OCI-LY7 (cell line): ENCODE results near the gene IGSF9.

ENCODE experiments used
- EZH2phosphoT487 ChIP-seq: fragments of 200-600 bp; sonication (generic); IDR thresholded peaks from 2 replicates; pipeline ENCODE4 v1.6.1; 2018; ENCODE audit warnings: low read depth, borderline replicate concordance, mild to moderate bottlenecking, mixed run types, antibody characterized with exemption, low read length, moderate library complexity, mixed read lengths
- TF ChIP-seq, protein P1 (sequence below): fragments of 200-600 bp; sonication (generic); conservative IDR thresholded peaks from 2 replicates; pipeline ENCODE4 v1.5.1; 2014; ENCODE audit warnings: mild to moderate bottlenecking, antibody characterized with exemption, low read length, moderate library complexity, mixed read lengths

DNA sequence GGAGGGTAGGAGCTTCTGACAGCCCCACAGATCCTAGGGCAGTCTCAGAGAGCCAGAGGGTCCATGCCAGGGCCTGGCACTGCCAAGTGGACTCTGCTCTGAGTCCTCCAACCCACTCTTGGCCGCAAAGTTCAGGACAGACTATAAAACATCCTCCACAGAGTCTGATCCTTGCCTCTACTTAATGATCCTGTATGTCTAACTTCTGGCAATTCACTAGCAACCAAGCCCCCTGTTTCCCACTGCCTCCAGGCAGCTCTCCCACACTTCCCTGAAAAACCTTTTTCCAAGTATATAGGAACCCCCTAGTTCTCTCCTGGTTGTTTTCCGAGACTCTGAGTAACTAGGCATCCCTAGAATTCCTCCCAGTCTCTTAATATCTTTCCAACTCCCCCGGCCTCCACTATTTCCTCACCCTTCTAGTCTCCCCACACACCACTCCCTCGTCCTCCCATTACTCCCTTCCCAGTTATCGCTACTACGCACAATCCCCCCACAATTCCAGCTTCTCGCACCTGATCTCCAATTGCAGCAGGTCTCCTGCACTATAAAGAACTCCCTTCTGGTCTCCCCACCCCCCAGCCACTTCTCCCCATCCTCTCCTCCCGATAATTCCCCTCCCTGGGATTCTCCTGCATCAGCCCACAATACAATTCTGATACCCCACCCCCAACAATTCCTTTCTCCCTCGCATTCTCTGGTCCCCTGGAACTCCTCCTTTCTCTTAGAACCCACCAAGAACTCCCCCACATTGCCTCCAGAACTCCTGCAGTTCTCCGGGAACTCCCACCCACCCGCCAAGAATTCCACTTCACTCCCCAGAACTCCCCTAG lies 574 bp downstream of the IGSF9 start:
- TF ChIP-seq, protein P1, sequence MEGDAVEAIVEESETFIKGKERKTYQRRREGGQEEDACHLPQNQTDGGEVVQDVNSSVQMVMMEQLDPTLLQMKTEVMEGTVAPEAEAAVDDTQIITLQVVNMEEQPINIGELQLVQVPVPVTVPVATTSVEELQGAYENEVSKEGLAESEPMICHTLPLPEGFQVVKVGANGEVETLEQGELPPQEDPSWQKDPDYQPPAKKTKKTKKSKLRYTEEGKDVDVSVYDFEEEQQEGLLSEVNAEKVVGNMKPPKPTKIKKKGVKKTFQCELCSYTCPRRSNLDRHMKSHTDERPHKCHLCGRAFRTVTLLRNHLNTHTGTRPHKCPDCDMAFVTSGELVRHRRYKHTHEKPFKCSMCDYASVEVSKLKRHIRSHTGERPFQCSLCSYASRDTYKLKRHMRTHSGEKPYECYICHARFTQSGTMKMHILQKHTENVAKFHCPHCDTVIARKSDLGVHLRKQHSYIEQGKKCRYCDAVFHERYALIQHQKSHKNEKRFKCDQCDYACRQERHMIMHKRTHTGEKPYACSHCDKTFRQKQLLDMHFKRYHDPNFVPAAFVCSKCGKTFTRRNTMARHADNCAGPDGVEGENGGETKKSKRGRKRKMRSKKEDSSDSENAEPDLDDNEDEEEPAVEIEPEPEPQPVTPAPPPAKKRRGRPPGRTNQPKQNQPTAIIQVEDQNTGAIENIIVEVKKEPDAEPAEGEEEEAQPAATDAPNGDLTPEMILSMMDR = no peak
- TF ChIP-seq EZH2phosphoT487 = no peak
